NCI-H82 (cell line): Measurements from ENCODE around the gene NXT1.
A peak's percentile ranks its signal among the peaks of the same experiment; 100 is the strongest.

Source experiments
- DNase-seq: peaks from one replicate; lab custom pipeline; 2025; lab: John Stamatoyannopoulos, UW

Gene NXT1

DNA sequence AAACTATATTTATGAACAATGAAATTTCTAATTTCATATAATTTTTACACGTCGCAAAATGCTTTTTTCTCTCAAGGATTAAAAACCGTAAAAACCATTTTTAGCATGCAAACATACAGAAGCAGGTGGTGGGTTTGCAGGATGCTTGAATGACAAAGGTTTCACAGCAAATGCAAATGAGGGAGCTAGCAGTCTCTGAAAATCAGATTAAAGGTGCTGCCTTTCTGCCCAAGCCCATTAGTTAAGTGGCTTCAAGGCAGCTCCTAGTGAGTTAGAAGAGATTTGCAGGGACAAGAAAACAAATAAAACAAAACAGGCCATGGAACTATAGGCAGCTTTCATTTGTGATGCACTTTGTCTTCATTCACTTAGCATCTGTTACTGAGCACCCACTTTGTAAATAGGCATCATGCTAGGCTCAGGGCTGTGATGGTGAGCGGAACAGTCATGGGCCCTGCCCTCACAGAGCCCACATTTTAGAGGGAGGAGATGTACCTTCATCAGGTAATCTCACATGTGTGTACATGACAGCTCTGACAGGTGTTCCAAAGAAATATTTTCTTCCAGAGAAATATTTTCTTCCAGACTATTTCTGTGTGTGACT, 41.2 kb downstream of the NXT1 start:
- peak; percentile 63 for DNase-seq

DNA sequence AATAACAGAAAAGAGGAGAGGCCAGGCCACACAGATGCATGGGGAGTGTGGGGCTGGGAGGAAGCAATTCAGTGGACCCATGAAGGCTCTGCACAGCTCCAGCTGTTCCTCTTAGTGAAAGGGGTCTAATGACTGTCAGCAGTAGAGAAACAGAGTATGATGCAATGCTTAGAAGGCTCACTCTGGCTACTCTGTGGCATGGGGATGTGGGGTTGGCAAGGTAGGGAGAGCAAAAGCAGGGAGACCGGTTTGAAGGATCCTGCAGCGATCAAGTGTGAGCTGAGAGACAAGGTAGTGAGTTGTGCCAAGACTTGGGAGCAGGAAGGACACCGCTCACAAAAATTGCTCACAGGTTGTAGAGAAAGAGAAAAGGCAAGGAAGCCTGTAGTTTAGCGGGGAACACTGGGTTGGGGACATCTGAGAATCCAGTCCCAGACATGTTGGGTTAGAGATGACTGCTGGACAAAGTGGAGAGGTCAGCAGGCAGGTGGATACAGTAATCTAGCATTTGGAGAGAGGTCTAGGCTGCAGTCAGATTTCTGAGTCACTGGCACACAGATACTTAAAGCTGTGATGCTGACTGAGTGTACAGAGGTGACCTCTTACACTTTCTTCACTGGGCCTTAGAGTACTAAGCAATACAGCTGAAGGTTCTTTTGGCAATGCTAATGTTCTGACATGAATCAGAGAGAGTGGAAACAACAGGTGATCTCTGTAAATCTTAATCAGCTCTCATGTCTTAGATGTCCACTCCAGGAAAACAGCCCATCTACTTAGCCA, 43.6 kb downstream of the NXT1 start:
- no peak for DNase-seq

DNA sequence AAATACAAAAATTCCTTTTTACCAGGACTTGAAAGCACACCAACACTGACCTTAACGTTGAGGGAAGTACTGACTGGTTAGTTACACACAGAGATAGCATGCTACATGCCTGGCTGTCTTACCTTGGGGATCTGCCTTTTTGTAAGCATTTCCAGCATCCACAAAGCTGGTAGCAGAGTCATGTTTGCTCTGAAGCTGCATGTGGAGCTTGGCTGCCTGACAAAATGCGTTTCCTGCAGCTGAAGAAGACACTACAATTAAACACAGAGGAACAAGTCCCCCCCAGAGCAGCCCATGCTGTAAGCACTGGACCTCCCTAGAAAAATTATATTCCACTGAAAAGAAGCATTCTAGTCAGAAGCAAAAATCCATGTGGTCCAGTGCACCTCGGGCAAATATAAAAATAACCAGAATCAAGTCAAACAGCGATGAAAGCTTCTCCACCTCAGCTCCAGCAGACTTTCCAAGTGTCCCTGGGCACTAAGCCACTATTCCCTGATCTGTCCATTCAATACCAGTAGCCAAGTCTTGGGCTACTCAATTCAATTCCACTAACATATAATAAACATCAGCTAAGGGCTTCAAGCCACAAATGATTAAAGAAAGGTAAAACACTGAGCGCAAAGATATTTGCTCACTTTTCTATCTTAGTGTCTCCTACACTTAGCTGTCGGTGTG, 46.5 kb downstream of the NXT1 start:
- no peak for DNase-seq

DNA sequence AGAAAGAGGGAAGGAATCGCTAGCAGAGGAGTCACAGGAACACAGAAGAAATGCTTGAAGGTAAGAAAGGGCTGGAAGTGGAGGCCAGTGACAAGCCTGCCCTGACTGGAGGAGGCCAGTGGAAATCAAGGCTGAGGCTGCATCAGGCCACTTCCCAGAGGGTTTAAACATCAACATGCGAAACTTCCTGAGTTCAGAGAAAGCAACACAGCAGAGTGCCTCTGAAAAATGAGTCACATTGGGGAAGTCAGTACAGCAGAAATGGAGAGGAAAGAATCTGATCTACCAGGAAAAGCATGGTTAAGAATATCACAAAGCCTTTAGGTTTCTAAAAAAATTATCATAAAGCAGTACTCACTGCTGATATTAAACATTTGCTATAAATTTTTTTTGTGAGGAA, 47.4 kb downstream of the NXT1 start:
- no peak for DNase-seq

DNA sequence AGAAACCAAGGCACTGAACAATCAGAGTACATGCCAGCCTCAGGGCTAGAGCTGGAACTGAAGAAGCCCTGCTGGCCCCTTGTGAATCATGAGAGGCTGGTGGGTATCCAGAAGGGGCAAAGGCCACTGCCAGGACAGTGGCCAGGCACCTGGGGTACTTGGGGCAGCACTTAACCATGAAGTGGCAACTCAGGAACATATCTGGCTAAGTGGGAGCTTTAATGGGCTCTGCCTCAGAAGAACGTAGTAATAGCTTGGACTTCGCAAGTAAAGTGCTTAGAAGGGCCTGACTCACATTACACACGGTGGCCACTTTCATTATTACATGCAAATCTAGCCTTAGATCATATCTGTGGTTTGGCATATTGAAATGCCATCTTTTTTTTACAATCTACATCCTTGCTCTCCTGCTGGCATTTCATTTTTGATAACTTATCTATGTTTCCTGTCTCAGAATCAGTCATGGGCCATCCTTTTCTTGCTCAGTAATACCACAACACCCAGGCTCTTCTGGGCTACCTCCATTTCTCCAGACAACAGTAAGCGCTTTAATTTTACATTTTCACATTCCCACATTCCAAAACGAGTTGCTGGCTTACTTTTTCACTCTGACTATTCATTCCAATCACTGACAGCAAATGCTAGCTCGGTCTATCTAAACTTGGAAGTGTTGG, 49.1 kb downstream of the NXT1 start:
- no peak for DNase-seq

DNA sequence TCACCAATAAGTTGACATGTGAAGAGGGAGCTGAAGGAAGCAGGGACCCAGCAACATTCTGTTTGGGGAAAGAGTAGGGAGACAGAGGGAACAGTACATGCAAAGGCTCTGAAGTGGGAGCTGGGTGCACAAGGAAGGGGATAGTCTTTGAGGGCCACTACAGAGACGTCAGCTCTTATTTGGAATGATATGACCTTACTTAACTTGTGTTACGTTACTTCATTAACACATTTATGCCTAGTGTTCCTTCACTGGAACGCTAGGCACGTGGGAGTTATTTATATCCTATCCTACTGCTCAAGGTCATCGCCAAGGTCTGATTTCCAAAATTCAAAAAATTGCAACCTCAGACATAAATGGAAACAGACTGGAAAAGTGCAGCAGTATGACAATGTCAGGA, 50.5 kb downstream of the NXT1 start:
- no peak for DNase-seq

DNA sequence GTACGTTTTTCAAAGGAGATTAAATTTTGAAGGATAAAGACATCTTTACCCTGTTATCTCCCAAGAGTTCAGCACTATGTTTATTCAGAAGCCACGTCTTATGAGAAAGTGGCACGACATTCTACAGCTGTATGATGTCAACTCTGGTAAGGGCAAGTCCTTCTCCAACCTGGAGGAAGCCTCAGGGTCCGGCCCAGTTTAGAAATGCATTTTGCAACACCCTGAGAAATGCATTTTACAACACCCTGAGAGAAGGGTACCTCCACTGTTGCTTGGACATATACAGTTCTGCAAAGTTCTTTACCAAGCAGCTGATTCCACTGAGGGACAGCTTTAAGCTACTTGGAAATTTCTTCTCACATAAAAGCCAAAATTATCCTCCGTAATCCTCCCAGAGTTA, 53.2 kb downstream of the NXT1 start:
- no peak for DNase-seq

DNA sequence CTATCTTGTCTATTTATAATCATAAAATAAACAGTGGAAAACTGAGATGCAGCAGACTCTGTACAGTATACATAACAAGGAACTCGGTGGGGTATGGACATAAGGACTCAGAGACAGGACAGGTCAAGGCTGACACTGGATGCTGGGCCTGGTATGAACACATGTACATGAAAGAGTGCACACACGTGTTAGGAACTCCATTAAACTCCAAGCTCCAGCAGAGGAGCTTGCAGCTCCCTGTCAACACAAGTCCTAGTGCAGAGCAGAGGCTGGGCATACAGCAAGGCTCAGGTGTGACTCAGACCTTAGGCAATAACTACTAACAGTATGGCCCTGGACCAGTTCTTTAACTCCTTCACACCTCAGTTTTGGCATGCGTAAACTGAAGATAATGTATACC, 53.6 kb downstream of the NXT1 start:
- DNase-seq: no peak
